ENCODE results near the gene PLD1.

The PLD1 gene

DNA sequence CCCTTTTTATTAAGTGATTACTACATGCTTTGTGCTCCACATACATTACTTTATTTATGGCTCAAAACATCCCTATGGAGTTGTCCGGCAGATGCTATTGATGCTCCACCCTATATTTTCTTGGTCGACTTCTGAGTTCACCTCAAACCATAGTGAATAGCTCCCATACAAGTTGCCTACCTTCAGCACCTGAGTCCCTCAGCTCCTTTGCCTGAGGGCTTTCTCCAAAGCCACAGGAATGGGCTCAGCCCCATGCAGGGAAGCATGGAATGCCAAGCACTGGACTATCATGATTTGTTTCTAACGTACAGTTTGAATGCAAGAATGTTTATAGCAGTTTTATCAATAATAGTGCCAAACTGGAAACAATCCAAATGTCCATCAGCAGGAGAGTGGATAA lies 225.2 kb downstream of the PLD1 start:
- ChIA-PET POLR2A (ENCODE audit: low non-redundant PET) (no interaction called here), CTCF (interaction anchor here (0.6 to 1.3 kb wide), 4 partner anchors 249 to 567 kb away, joined by 3 read pairs; no protein-coding TSS in a partner anchor)
- H3K27ac ChIP-seq: no peak overlapping the region
- TF ChIP-seq, protein P1, sequence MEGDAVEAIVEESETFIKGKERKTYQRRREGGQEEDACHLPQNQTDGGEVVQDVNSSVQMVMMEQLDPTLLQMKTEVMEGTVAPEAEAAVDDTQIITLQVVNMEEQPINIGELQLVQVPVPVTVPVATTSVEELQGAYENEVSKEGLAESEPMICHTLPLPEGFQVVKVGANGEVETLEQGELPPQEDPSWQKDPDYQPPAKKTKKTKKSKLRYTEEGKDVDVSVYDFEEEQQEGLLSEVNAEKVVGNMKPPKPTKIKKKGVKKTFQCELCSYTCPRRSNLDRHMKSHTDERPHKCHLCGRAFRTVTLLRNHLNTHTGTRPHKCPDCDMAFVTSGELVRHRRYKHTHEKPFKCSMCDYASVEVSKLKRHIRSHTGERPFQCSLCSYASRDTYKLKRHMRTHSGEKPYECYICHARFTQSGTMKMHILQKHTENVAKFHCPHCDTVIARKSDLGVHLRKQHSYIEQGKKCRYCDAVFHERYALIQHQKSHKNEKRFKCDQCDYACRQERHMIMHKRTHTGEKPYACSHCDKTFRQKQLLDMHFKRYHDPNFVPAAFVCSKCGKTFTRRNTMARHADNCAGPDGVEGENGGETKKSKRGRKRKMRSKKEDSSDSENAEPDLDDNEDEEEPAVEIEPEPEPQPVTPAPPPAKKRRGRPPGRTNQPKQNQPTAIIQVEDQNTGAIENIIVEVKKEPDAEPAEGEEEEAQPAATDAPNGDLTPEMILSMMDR (conservative IDR thresholded peaks at IDR 0.05; ENCODE audit: low read depth): no peak
- DNase-seq (ENCODE audit: low spot score): peak; percentile 21

DNA sequence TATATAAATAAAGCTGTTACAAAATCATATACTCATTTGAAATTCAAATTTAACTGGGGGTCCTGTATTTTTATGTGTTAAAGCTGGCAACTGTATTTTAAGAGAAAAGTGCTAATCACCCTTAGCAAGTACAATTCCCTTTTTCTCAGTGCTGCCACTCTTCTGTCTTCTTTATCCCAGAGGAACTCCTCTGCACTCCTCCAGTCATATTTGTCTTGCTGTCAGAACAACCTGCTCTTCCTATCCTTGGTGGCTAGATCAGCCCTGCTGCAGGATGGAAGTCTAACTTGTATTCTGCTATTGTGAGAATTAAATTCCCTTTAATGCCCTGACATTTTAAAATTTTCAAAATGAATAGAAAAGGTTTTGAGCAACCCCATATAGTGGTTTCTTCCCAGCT lies 226.2 kb downstream of the PLD1 start:
- TF ChIP-seq, protein P1 (conservative IDR thresholded peaks at IDR 0.05; ENCODE audit: low read depth): no peak
- POLR2A ChIA-PET (ENCODE audit: low non-redundant PET): no interaction called here
- no peak for DNase-seq (ENCODE audit: low spot score)
- CTCF ChIA-PET: interaction anchor here (0.6 to 1.3 kb wide), 3 partner anchors 197 to 566 kb away, joined by 3 to 4 read pairs (median 3); no protein-coding TSS in a partner anchor
- no peak overlapping the region for H3K27ac ChIP-seq

GRCh38 chr3:171574556-171575240 lies 235.6 kb downstream of the PLD1 start:
- DNase-seq (ENCODE audit: low spot score): no peak
- TF ChIP-seq, protein P1 (conservative IDR thresholded peaks at IDR 0.05; ENCODE audit: low read depth): no peak
- POLR2A ChIA-PET (ENCODE audit: low non-redundant PET): interaction anchor here (0.6 kb wide), 1 partner anchor 365 kb away, joined by 3 read pairs; no protein-coding TSS in a partner anchor
- H3K27ac ChIP-seq: no peak overlapping the region
- CTCF ChIA-PET: interaction anchor here (0.6 to 0.7 kb wide), 2 partner anchors 484 to 621 kb away, joined by 3 read pairs; no protein-coding TSS in a partner anchor

DNA sequence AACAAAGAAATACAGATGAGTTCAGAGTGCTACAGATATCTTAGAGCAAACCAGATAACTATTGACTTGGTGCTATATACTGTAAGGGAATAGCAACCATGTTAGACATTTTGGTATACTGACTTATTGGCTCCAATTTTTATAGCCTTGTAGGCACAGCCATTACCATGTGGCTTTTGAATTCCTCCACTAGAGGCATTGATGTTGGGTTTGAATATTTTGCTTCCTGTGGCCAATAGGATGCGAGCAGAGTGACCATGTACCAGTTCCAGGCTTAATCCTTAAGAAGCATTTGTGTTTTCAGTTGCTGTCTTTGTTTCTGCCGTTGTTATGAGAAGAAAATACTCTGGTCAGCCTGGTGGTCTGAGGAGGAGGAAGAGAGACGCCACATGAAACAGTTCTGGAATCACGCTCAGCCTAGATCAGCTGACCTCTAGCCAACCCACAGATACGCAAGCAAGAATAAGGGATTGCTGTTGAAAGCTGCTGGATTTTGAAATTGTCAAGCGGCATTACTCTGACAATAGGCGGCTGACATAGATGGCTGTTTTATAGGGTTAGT lies 240.6 kb downstream of the PLD1 start:
- ChIA-PET POLR2A (ENCODE audit: low non-redundant PET) (no interaction called here), CTCF (interaction anchor here (1.1 kb wide), 1 partner anchor 608 kb away, joined by 3 read pairs; no protein-coding TSS in a partner anchor)
- H3K27ac ChIP-seq: no peak overlapping the region
- TF ChIP-seq, protein P1 (conservative IDR thresholded peaks at IDR 0.05; ENCODE audit: low read depth): no peak
- DNase-seq (ENCODE audit: low spot score): no peak

DNA sequence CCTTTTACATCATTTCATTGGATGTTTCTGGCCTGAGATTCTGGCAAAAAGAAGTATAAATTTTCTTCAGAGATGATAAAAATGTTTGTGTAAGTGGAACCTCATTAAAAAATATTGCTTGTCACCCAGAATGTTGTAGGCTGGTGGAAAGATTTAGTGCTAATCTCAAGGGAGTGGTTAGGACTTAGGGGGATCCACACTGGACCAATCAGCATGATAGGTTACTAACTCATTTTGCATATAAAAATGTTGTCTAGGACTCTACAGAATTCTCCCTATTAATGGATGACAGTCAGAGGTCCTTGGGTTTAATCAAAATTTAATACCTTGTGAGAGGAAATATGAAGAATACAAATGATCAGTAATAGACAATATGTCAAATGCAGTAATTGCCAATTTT lies 241.5 kb downstream of the PLD1 start:
- ChIA-PET POLR2A (ENCODE audit: low non-redundant PET) (no interaction called here), CTCF (no interaction called here)
- TF ChIP-seq, protein P1 (conservative IDR thresholded peaks at IDR 0.05; ENCODE audit: low read depth): no peak
- no peak for DNase-seq (ENCODE audit: low spot score)
- no peak overlapping the region for H3K27ac ChIP-seq

DNA sequence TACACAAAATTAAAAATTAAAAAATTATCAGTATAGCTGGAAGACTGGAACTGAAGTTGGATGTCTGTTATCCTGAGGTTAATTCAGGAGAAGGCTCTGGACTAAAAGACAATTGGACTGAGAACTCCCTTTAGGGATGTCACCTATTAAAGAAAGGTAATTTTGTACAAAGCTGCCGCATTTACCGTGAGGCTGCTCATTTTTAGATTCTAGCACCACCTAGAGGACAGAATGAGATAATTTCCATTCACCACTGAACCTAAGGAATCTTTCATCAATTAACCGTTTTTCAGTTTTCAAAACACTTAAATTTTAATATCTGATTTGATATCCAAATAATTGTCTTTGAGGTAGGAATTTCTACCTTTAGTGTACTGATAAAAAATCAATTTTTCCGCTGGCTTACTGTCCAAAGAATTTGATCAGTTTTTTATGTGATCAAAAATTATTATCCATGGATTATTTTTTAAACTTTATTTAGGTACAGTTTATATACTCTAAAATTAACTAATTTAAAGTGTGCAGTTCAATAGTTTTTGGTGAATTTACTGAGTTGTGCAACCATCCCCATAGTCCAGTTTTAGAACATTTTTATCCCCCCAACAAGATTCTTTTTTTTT lies 243.4 kb downstream of the PLD1 start:
- ChIA-PET CTCF (interaction anchor here (0.6 to 2.0 kb wide), 16 partner anchors 9 to 605 kb away, joined by 3 to 11 read pairs (median 4); partner anchors contain the start of gene TNIK), POLR2A (ENCODE audit: low non-redundant PET) (no interaction called here)
- peak; percentile 52 for DNase-seq (ENCODE audit: low spot score)
- H3K27ac ChIP-seq: no peak overlapping the region
- TF ChIP-seq, protein P1 (conservative IDR thresholded peaks at IDR 0.05; ENCODE audit: low read depth): peak; percentile 78

Data from RWPE1 (cell line).